Ishikawa (cell line): ENCODE data around the gene PI4KB.

Experiments used
- CEBPB ChIP-seq: IDR thresholded peaks from 2 replicates; pipeline ENCODE4 v1.6.1; 2012
- CREB1 ChIP-seq: IDR thresholded peaks from 2 replicates; pipeline ENCODE4 v1.6.1; 2012; ENCODE audit warnings: low read depth
- EGR1 ChIP-seq: IDR thresholded peaks from 2 replicates; pipeline ENCODE4 v1.6.1; 2012
- EP300 ChIP-seq: IDR thresholded peaks from 2 replicates; pipeline ENCODE4 v1.6.1; 2012; ENCODE audit warnings: borderline replicate concordance
- FOXM1 ChIP-seq: IDR thresholded peaks from 2 replicates; pipeline ENCODE4 v1.6.1; 2012; ENCODE audit warnings: low read depth, borderline replicate concordance
- NFIC ChIP-seq: IDR thresholded peaks from 2 replicates; pipeline ENCODE4 v1.6.1; 2012
- RAD21 ChIP-seq: IDR thresholded peaks from 2 replicates; pipeline ENCODE4 v1.6.1; 2012; ENCODE audit warnings: low read depth
- REST ChIP-seq: IDR thresholded peaks from 2 replicates; pipeline ENCODE4 v1.6.1; 2012; ENCODE audit warnings: low read depth, mild to moderate bottlenecking
- TAF1 ChIP-seq: IDR thresholded peaks from 2 replicates; pipeline ENCODE4 v1.6.1; 2012; ENCODE audit warnings: low read depth, mild to moderate bottlenecking
- TCF12 ChIP-seq: IDR thresholded peaks from 2 replicates; pipeline ENCODE4 v1.6.1; 2012; ENCODE audit warnings: low read depth
- TEAD4 ChIP-seq: IDR thresholded peaks from 2 replicates; pipeline ENCODE4 v1.6.1; 2012
- USF1 ChIP-seq: IDR thresholded peaks from 2 replicates; pipeline ENCODE4 v1.6.1; 2012
- YY1 ChIP-seq: IDR thresholded peaks from 2 replicates; pipeline ENCODE4 v1.6.1; 2012; ENCODE audit warnings: low read depth
- ZBTB7A ChIP-seq: IDR thresholded peaks from 2 replicates; pipeline ENCODE4 v1.6.1; 2012; ENCODE audit warnings: low read depth
- TF ChIP-seq, protein P1 (sequence below): IDR thresholded peaks from 2 replicates; pipeline ENCODE4 v1.6.1; 2012

Gene PI4KB

DNA sequence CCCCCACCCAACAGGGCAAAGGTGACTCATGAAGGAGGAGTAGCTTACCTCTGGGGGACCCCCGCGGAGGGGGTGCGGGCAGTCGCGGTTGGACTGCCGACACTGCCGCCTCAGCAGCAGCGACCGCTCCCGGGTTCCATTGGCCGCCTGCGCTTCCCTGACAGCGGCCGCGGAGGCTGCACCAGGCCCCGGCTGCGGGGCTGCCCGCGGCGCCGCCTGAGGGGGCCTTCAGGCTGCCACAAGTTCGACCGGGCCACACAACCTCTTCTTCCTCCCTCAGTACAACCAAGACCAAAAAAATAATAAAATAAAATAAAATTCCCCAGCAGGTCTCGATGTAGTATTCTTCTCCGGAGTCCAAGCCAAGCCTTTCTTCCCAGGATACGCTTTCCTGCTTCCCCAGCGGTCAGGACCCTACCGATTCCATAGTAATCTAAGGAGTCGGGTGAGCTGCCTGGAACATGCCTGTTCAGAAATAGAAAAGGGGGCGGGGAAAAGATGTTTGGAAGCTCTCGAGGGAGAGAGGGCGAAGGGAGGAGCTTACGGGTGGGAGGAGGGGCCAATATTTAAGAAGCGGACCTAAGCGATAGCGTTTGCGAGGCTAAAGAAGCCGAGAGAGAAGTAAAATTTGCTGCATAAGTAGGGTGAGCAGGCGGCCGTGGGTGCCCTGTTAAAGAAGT is at the start of gene PI4KB:
Gene PI4KB (minus strand): TSS at position 194 of the 680 bp plus-strand sequence. CDS start 10,935 bp downstream, outside the sequence.
- no peak for TF ChIP-seq ZBTB7A
- peak; percentile 72 for TF ChIP-seq YY1
- TF ChIP-seq USF1 = 0 out of 2 replicates have a peak, but pooled peaks have one; percentile 12
- no peak for TF ChIP-seq CEBPB
- no peak for TF ChIP-seq REST
- no peak for TF ChIP-seq FOXM1
- TF ChIP-seq EP300 = no peak
- no peak for TF ChIP-seq CREB1
- TF ChIP-seq RAD21 = no peak
- TF ChIP-seq TEAD4 = no peak
- TF ChIP-seq, protein P1, sequence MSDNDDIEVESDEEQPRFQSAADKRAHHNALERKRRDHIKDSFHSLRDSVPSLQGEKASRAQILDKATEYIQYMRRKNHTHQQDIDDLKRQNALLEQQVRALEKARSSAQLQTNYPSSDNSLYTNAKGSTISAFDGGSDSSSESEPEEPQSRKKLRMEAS = peak; percentile 43; the same call in 1 of the 2 replicates
- no peak for TF ChIP-seq NFIC
- peak; percentile 80 for TF ChIP-seq TAF1
- TF ChIP-seq EGR1 = no peak
- no peak for TF ChIP-seq TCF12

DNA sequence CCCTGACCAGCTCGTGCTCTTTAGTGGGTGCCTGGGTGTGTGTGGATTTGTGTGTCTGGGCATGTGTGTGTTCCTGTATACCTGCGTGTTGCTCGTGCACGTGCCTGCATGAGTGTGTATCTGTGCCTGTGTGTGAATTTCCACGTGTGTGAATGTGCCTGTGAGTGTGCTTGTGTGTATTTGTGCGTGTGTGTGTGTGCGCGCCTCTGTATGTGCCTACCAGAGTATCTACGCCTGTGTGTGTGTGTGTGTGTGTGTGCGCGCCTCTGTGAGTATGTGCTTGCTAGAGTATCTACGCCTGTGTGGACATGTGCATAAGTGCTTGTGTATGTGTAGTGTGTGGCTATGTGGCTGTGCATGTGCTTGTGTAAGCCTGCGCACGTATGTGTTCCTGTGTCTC is 46.0 kb upstream of the PI4KB start:
- no peak for TF ChIP-seq EP300
- no peak for TF ChIP-seq TAF1
- TF ChIP-seq FOXM1 = no peak
- no peak for TF ChIP-seq CEBPB
- no peak for TF ChIP-seq NFIC
- no peak for TF ChIP-seq ZBTB7A
- TF ChIP-seq TEAD4 = no peak
- no peak for TF ChIP-seq USF1
- no peak for TF ChIP-seq REST
- no peak for TF ChIP-seq RAD21
- TF ChIP-seq EGR1 = no peak
- no peak for TF ChIP-seq TCF12
- TF ChIP-seq, protein P1 = no peak

DNA sequence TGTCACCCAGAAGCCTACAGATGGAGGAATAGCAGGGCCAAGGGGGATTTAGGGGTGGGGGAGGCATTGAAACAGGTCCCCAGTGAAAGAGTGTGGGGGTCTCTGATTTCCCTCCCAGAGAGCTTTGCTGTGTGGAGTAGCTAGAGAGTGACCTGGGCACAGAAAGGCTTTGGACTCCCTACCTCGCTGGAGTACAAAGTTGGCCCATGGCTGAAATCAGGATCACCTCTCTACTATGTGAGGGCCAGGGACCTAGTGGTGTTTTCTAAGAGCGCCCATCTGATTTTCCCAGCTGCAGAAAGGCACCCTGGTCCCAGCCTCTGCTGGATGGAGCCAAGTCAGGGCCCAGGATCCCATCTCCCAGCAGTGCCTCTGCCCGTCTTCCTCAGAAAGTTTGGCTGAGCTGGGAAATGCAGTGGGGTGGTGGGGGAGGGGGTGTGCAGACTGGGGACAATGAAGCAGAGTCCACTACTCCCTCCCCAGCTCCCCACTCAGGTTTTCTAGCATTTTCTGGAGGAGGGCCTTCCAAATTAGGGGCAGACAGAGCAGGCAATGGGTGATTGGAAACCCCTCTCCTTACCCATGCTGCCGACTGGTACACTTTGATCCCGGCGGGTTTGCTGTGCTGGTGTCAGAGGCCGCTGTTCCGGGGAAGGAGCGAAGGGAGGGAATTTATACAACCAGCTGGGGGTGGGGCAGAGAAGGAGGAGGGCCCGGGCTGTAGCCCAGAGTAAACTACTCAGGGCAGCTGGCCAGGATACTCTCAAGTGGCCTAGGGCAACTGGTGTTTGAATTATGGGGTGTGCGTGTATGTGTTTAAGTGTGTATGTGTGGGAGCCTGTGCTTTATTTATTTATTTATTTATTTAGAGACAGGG is 45.1 kb upstream of the PI4KB start, which contains the start of gene SELENBP1:
Gene SELENBP1 (minus strand): TSS at position 648 of the 877 bp plus-strand sequence. CDS start 64 bp downstream, at position 584.
- no peak for TF ChIP-seq TAF1
- TF ChIP-seq CEBPB = no peak
- 0 out of 2 replicates have a peak, but pooled peaks have one; percentile 29 for TF ChIP-seq TCF12
- TF ChIP-seq ZBTB7A = no peak
- no peak for TF ChIP-seq USF1
- TF ChIP-seq REST = no peak
- no peak for TF ChIP-seq CREB1
- TF ChIP-seq RAD21 = no peak
- peak; percentile 79 for TF ChIP-seq NFIC
- TF ChIP-seq FOXM1 = no peak
- TF ChIP-seq, protein P1 = no peak
- no peak for TF ChIP-seq EP300
